ENCODE results near the gene NFKBIE. TPM values are rescaled to one million over a fixed set of nuclear protein-coding genes. Genes with fewer than 3 reads are reported as not detected.
A peak's percentile ranks its signal among the peaks of the same experiment; 100 is the strongest.

Gene NFKBIE
- total RNA-seq, 1 donor from 2014 or later: 2.8 TPM

GRCh38 chr6:44257753-44258324 lies 7.5 kb downstream of the NFKBIE start:
- no peak for ATAC-seq

DNA sequence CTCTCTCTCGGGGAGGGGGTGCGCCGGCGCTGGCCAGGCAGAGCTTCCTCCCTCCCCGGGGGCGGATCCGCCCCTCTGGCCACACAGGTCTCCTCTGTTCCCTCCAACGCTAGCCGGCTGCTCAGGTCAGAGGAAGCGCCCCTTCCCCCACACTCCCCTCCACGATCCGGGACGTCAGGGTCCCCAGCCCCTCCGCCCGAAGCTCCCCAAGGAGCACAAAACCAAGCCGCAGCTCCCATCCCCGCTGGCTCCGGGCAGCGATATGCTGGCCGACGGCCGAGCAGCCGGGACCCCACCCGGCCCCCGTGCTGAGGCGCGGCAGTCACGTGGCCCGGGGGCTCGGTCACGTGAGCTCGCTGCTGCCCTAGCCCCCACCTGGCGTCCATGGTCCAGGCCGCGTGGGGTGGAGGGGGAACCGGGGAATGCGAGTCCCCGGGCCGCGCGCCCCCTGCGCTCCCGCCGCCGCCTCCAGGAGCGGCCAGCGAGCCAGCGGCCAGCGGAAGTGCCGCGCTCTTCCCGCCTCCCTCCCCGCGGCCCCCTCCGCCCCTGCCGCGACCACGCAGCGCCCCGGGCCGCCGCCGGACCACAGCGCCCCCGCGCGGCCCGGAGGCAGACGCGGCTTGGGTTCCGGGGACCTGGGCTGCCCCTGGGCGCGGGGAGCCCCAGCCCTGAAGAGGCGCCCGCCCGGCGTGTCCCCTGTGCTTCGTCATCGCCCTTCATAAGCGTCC lies 8.2 kb downstream of the NFKBIE start, which contains the start of gene SLC35B2:
SLC35B2 (minus strand) TSS at position 504 of the 728 bp plus-strand sequence; CDS start at position 386, 118 bp downstream.
- ATAC-seq: peak; percentile 69

DNA sequence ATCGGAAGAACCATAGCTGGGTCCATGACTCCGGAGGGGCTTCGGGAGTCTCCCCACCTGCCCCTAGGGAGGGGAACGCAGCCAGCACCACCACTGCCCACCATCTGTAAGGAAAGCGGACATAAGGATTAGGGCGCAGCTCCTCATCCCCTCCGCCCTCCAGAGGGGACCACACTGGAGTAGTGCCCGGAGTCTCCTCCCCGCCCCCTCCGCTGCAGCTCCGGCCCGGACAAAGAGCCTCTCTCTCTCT lies 8.7 kb downstream of the NFKBIE start:
- peak; percentile 14 for ATAC-seq

GRCh38 chr6:44255871-44256774 lies 9.2 kb downstream of the NFKBIE start:
- no peak for ATAC-seq

DNA sequence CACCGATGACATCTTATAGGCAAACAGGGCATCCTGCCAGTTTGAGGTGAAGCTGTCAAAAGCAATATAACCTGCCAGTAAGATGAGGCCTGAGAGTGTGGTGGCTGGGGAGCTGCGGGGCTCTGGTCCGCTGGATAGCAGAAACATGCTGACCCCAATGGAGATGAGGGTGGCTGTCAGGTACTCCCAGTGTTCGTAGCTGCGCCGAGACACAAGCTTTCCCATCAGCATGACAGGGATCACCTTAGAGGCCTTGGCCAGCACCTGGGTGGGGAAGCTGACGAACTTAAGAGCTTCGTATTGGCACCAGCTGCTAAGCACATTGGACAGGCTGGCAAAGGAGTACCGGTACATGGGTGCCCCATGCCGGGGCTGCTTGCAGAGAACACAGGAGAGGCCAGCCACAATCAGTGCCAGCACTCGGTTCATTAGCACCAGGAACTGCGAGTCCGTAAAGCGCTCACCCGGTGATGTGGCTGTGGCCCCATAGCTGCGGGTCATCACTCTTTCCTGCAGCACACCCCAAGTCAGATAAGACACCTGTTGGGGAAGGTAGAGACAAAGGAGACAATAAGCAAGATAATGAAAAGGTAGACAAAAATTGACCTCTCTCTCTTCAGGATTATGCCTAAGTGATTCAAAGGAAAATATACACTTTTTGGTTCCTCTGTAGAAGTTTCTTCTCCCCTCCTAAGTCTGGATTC lies 10.1 kb downstream of the NFKBIE start:
- ATAC-seq: peak; percentile 2

- no peak for ATAC-seq
These were observed 10.9 kb downstream of the NFKBIE start for GRCh38 chr6:44254191-44255104.

DNA sequence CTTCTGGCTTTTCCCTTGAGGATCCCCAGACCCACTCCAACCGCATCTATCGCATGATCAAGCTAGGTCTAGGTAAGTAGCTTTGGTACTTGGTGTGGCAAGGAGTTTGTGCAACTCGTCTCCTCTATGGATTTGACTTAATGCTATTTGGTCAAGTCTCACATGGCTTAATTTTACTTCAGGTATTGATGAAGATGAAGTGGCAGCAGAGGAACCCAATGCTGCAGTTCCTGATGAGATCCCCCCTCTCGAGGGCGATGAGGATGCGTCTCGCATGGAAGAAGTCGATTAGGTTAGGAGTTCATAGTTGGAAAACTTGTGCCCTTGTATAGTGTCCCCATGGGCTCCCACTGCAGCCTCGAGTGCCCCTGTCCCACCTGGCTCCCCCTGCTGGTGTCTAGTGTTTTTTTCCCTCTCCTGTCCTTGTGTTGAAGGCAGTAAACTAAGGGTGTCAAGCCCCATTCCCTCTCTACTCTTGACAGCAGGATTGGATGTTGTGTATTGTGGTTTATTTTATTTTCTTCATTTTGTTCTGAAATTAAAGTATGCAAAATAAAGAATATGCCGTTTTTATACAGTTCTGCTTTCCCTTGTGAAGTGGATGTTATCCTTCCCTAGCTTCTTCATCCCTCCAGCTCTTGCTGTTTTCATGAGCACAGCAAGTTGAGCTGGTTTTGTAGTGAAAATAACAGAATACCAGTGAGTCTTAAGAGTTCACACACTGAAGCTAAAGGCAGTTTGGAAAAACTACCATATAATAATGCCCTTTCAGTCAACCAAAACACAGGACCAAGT lies 11.8 kb downstream of the NFKBIE start:
- no peak for ATAC-seq

DNA sequence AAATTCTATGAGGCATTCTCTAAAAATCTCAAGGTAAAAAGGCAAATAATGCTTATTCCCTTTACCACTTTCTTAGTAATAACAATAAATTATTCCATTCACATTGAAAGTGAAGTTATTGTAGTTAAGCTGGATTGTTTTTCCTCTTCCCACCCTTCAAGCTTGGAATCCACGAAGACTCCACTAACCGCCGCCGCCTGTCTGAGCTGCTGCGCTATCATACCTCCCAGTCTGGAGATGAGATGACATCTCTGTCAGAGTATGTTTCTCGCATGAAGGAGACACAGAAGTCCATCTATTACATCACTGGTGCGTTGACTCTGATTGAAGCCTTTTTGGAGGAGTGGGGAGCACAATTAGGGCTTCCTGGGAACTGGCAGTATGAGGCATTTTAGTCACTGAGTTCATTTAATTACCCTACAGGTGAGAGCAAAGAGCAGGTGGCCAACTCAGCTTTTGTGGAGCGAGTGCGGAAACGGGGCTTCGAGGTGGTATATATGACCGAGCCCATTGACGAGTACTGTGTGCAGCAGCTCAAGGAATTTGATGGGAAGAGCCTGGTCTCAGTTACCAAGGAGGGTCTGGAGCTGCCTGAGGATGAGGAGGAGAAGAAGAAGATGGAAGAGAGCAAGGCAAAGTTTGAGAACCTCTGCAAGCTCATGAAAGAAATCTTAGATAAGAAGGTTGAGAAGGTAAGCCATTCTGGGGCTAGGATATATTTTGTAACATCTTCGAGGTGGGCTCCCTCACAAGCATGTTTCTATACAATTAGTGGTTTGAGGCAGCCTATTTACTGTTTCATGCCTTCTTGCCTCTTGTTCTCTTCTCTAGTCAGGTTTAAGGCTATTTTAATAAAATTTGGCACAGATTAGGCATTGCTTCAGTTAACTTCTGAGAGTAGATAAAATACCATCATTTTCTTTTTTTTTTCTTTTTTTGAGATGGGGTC lies 13.5 kb downstream of the NFKBIE start:
- no peak for ATAC-seq

GRCh38 chr6:44250718-44251123 lies 14.6 kb downstream of the NFKBIE start:
- no peak for ATAC-seq

DNA sequence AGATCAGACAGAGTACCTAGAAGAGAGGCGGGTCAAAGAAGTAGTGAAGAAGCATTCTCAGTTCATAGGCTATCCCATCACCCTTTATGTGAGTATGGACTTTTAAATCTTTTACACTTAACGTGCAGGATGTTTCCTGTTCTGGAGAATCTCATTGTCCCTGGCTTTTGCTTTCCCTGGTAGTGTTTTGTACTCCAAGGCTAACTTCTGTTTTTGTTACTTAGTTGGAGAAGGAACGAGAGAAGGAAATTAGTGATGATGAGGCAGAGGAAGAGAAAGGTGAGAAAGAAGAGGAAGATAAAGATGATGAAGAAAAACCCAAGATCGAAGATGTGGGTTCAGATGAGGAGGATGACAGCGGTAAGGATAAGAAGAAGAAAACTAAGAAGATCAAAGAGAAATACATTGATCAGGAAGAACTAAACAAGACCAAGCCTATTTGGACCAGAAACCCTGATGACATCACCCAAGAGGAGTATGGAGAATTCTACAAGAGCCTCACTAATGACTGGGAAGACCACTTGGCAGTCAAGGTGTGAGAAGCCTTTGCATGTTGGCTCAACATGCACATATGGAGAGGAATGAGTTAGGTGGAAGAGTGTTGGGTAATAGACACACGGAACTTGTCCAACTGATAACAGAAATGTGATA lies 15.2 kb downstream of the NFKBIE start:
- no peak for ATAC-seq

GRCh38 chr6:44249082-44249748 lies 16.1 kb downstream of the NFKBIE start:
- no peak for ATAC-seq

GRCh38 chr6:44248579-44248978 lies 16.8 kb downstream of the NFKBIE start:
- ATAC-seq: no peak

GRCh38 chr6:44247338-44248302 lies 17.7 kb downstream of the NFKBIE start:
- ATAC-seq: peak; percentile 71

DNA sequence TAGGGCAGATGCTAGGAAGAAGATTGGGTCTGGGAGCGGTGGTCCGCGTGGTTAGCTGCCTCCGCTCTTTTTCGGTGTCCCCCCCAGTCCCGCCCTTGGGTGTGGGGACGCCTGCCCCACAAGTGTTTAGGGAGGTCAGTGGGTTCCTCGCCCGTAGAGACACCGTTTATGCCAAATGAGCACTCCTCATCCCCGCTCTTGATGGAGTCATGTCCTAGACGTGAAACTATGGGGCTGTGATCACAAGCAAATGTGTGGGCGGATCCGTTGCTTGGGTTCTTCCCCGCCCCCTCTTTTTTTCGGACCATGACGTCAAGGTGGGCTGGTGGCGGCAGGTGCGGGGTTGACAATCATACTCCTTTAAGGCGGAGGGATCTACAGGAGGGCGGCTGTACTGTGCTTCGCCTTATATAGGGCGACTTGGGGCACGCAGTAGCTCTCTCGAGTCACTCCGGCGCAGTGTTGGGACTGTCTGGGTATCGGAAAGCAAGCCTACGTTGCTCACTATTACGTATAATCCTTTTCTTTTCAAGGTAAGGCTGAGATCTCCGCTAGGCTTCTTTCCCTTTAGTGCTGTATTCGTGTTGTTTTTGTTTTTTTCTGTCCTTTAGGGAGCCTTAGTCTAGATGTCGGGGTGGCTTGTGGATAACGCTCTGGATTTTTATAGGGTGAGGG lies 18.6 kb downstream of the NFKBIE start, which contains the start of gene HSP90AB1:
HSP90AB1 (plus strand) TSS at position 439 of the 675 bp plus-strand sequence. CDS start 1,529 bp downstream, outside the sequence.
- peak; percentile 95 for ATAC-seq

- peak; percentile 52 for ATAC-seq
These were observed 19.3 kb downstream of the NFKBIE start for GRCh38 chr6:44245912-44246662.

Data from esophagus mucosa (tissue), 1 donor.